Transverse colon (tissue), 4 donors: ENCODE measurements around the gene C1QTNF6. TPM values are rescaled to one million over a fixed set of nuclear protein-coding genes. Genes with fewer than 3 reads are reported as not detected.

ENCODE experiments used
- DNase-seq: peaks from one replicate; pipeline ENCODE4 v3.0.0-alpha.2; 2019
- H3K27ac ChIP-seq, 4 donors: fragments of 200-600 bp; sonication (generic); 2 replicates each; pipeline ENCODE4 v1.5.1; 2016 to 2018; ENCODE audit warnings: inconsistent platforms in 4 of 4
- H3K27me3 ChIP-seq: fragments of 200-600 bp; sonication (generic); 2 replicates; pipeline ENCODE4 v1.5.1; 2017; ENCODE audit warnings: inconsistent platforms
- H3K36me3 ChIP-seq, 4 donors: fragments of 200-600 bp; sonication (generic); 2 replicates each; pipeline ENCODE4 v1.5.1; 2017 to 2019; ENCODE audit warnings: inconsistent platforms in 4 of 4
- H3K4me1 ChIP-seq, 4 donors: fragments of 200-600 bp; sonication (generic); 2 replicates each; pipeline ENCODE4 v1.5.1; 2017 to 2020; ENCODE audit warnings: inconsistent platforms in 4 of 4
- H3K4me3 ChIP-seq, 4 donors: fragments of 200-600 bp; sonication (generic); 1 replicate in 1 of 4; 2 replicates in 3 of 4; pipeline versions ENCODE4 v1.5.1 to v1.6.1; 2017 to 2019; ENCODE audit warnings: inconsistent platforms in 4 of 4
- H3K9me3 ChIP-seq, 2 donors: fragments of 200-600 bp; sonication (generic); 2 replicates each; pipeline ENCODE4 v1.5.1; 2017 to 2019; ENCODE audit warnings: inconsistent platforms in 2 of 2
- EP300 ChIP-seq: sonication (generic); formaldehyde crosslinking; IDR thresholded peaks from one replicate; pipeline ENCODE4 v1.6.1; 2017; ENCODE audit warnings: antibody characterized with exemption, low read depth
- POLR2A ChIP-seq: fragments of 450-650 bp; IDR thresholded peaks from one replicate; pipeline ENCODE4 v1.6.1; 2016; ENCODE audit warnings: antibody characterized with exemption, mild to moderate bottlenecking, moderate library complexity
- POLR2AphosphoS5 ChIP-seq, 3 donors: sonication (generic); formaldehyde crosslinking; IDR thresholded peaks; one replicate each; pipeline ENCODE4 v1.6.1; 2016; ENCODE audit warnings: antibody characterized with exemption in 3 of 3
- WGBS, 2 donors: methylation state at CpG; one replicate each; pipeline ENCODE4 v1.1.5; 2018; ENCODE audit warnings: low coverage in 1 of 2; 5-methylcytosine and 5-hydroxymethylcytosine counted together
- in situ Hi-C, 4 donors: fragments of 200-750 bp; cut with MboI; loops; one replicate each; pipeline versions ENCODE4 v1.15.0 to v1.15.1; 2017; ENCODE audit warnings: low sequenced_read_pairs in 3 of 4, low pct_ligation_motif_present in 1 of 4, low pct_unique_long_range_greater_than_20kb in 1 of 4
- intact Hi-C: fragments of 100-400 bp; cut with DNase I; formaldehyde crosslinking; loops from one replicate; pipeline ENCODE4 v1.15.1; 2023; ENCODE audit warnings: low total_unique reads
- total RNA-seq, 4 donors: library from RNA; depleted of rRNA; stranded (reverse); fragments of >200 nt; gene quantifications; one replicate each; pipeline ENCODE4 v1.1.0, GENCODE V29; 2016
- TF ChIP-seq, protein P1 (sequence below), 5 experiments: fragments of 200-600 bp in 3 of 5; fragments of 450-650 bp in 2 of 5; sonication (generic) in 3 of 5; IDR thresholded peaks; 1 replicate in 2 of 5; 2 replicates in 3 of 5; pipeline ENCODE4 v1.5.1; 2016 to 2017; ENCODE audit warnings: antibody characterized with exemption in 5 of 5, inconsistent platforms in 3 of 5, mild to moderate bottlenecking in 2 of 5, moderate library complexity in 1 of 5

The C1QTNF6 gene
- total RNA-seq, 4 donors from 2014 or later, result 1.4 to 68.8 (median 7.5) TPM

DNA sequence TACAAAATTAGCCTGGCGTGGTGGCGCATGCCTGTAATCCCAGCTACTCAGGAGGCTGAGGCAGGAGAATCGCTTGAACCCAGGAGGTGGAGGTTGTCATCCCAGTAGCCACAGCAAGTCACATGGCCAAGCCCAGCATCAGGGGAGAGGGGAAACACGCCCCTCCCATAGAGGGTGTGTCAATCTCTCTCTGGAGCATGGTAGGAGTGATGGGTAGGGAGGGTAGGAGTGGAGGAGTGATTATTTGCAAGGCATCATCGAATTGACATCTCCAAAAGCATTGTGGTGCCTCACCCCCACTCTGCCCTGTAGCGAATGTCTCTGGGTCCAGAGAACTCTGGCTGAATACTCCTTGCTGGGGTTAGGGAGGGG lies 30.3 kb upstream of the C1QTNF6 start:
- Histone ChIP-seq H3K36me3 (no peaks in the 10 kb centered on the region), H3K4me1 (peaks cover 0 to 3% (median 0%) of the 10 kb centered on the region in 4 donors), H3K27me3 (no peaks in the 10 kb centered on the region), H3K4me3 (no peak overlapping the region), H3K27ac (peak overlapping the region in 2 of 4 donors; percentile 26 to 60), H3K9me3 (no peaks in the 10 kb centered on the region)
- no peak for TF ChIP-seq POLR2A
- no peak for TF ChIP-seq EP300
- TF ChIP-seq, protein P1, sequence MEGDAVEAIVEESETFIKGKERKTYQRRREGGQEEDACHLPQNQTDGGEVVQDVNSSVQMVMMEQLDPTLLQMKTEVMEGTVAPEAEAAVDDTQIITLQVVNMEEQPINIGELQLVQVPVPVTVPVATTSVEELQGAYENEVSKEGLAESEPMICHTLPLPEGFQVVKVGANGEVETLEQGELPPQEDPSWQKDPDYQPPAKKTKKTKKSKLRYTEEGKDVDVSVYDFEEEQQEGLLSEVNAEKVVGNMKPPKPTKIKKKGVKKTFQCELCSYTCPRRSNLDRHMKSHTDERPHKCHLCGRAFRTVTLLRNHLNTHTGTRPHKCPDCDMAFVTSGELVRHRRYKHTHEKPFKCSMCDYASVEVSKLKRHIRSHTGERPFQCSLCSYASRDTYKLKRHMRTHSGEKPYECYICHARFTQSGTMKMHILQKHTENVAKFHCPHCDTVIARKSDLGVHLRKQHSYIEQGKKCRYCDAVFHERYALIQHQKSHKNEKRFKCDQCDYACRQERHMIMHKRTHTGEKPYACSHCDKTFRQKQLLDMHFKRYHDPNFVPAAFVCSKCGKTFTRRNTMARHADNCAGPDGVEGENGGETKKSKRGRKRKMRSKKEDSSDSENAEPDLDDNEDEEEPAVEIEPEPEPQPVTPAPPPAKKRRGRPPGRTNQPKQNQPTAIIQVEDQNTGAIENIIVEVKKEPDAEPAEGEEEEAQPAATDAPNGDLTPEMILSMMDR (IDR thresholded peaks at IDR 0.05), result no peak
- TF ChIP-seq POLR2AphosphoS5 (IDR thresholded peaks at IDR 0.05), result no peak
- DNase-seq, result no peak
- 20 to 67% methylated on average over 1 to 6 of the region's 6 CpGs for WGBS, 2 donors
- intact Hi-C loops (no loop called here), in situ Hi-C loops (loop anchor here in 1 of 4 donors (25.0 kb wide), 1 partner anchor 431 kb away; the partner anchor contains the start of gene IFT27)

DNA sequence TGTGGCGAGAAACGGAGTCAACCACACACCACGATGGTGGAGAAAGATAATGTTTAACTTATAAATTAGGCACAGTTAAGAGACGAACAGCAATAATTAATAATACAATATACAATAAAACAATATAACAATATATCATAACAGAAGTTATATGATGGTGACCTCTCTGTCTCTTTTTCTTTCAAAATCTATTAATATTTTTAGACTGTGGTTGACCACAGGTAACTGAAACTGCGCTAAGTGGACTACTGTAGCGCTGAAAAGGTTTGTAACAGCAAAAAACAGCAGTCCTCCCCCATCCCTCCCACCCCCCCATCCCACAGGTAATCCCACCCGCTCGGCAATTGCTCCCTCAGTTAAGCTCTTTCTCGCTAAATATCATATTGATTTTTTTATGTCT lies 27.8 kb upstream of the C1QTNF6 start:
- 66 to 74% methylated on average over 9 of the region's 9 CpGs for WGBS, 2 donors
- no peak overlapping the region for H3K4me3 ChIP-seq
- peaks cover 16% of the 10 kb centered on the region for H3K27me3 ChIP-seq
- no peak overlapping the region for H3K27ac ChIP-seq
- in situ Hi-C loops (loop anchor here in 1 of 4 donors (25.0 kb wide), 1 partner anchor 429 kb away; the partner anchor contains the start of gene IFT27), intact Hi-C loops (no loop called here)
- peaks cover 0 to 3% (median 0%) of the 10 kb centered on the region in 4 donors for H3K4me1 ChIP-seq
- no peaks in the 10 kb centered on the region for H3K36me3 ChIP-seq
- H3K9me3 ChIP-seq, result no peaks in the 10 kb centered on the region
- TF ChIP-seq EP300 (no peak), POLR2AphosphoS5 (IDR thresholded peaks at IDR 0.05) (no peak), POLR2A (no peak)
- TF ChIP-seq, protein P1 (IDR thresholded peaks at IDR 0.05), result no peak
- no peak for DNase-seq

DNA sequence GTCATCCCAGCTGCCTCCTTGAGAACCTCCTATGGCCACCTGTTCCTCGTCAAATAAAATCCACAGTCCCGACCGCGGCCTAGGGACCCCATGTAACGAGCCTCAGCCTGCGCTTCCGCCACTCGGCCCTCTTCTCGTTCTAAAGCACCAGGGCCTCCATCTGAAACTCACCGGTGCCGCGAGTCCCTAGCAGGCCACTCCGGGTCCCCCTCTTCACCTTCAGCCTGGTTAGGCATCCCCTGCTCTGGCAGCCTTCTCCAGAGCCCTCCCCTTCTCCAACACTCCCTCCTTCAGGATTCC lies 26.6 kb upstream of the C1QTNF6 start:
- Histone ChIP-seq H3K36me3 (no peaks in the 10 kb centered on the region), H3K9me3 (no peaks in the 10 kb centered on the region), H3K4me1 (no peaks in the 10 kb centered on the region), H3K27ac (no peak overlapping the region), H3K4me3 (no peak overlapping the region), H3K27me3 (peaks cover 23% of the 10 kb centered on the region)
- in situ Hi-C loops, result loop anchor here in 1 of 4 donors (25.0 kb wide), 1 partner anchor 427 kb away; the partner anchor contains the start of gene IFT27
- no peak for DNase-seq
- TF ChIP-seq, protein P1 (IDR thresholded peaks at IDR 0.05), result no peak
- no peak for TF ChIP-seq EP300
- no peak for TF ChIP-seq POLR2A
- TF ChIP-seq POLR2AphosphoS5 (IDR thresholded peaks at IDR 0.05), result no peak
- WGBS, 2 donors, result 82 to 87% methylated on average over 6 to 13 of the region's 13 CpGs
- intact Hi-C loops, result no loop called here

DNA sequence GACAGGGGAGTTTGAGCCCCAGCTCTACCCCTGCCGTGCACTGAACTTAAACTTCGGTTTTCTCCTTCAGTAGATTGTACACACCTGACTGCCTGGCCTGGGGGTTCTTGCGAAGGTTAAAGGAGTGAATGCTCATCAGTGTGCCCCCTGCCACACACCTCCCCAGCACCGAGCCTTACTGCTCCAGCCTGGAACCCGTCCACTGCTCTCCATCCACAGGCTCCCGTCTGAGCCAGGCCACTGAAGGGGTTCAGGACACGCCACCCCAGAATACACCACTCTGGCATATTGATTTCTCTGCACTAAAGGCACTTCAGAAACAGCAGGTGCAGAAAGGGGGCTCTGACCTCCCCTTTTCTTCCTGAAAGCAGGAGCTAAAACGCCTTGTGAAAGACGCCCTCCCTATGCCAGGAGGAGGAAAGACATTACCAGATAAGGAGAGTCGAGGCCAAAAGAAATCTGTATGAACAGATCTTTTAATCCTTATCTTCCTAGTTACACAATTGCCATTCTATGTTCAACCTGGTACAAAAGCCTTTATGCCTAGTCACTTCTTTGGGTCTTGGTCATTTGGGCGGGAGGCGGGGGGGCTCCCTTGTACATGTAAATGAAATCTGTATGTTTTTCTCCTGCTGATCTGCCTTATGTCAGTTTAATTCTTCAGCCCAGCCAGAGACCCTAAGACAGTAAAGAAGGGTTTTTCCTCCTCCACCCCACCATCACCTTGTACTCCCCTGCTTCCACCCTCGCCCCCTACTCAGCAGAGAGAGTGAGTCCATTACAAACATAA lies 26.1 kb upstream of the C1QTNF6 start:
- 81 to 82% methylated on average over 3 to 13 of the region's 13 CpGs for WGBS, 2 donors
- in situ Hi-C loops, result loop anchor here in 1 of 4 donors (25.0 kb wide), 1 partner anchor 427 kb away; the partner anchor contains the start of gene IFT27
- DNase-seq, result no peak

More for the DNA sequence above, 26.1 kb upstream of the C1QTNF6 start:
- Histone ChIP-seq H3K4me1 (no peaks in the 10 kb centered on the region), H3K27me3 (peaks cover 23% of the 10 kb centered on the region), H3K4me3 (no peak overlapping the region), H3K27ac (no peak overlapping the region), H3K36me3 (no peaks in the 10 kb centered on the region), H3K9me3 (no peaks in the 10 kb centered on the region)
- TF ChIP-seq, protein P1 (IDR thresholded peaks at IDR 0.05), result no peak
- TF ChIP-seq POLR2AphosphoS5 (IDR thresholded peaks at IDR 0.05) (no peak), POLR2A (no peak), EP300 (no peak)
- intact Hi-C loops, result no loop called here
